H1 (cell line): Measurements from ENCODE around the gene OAT. TPM values are rescaled to one million over a fixed set of nuclear protein-coding genes. Genes with fewer than 3 reads are reported as not detected.

Experiments
- CHD1 ChIP-seq: IDR thresholded peaks from 2 replicates; pipeline ENCODE4 v1.6.1; 2012; ENCODE audit warnings: low read depth, low read length, improper control_type of control experiment
- EGR1 ChIP-seq: IDR thresholded peaks from 2 replicates; pipeline ENCODE4 v1.6.1; 2011; ENCODE audit warnings: low read depth, low read length, borderline replicate concordance
- EZH2 ChIP-seq: fragments of 200-600 bp; sonication (generic); IDR thresholded peaks from 2 replicates; pipeline ENCODE4 v1.7.1; 2012; ENCODE audit warnings: low read depth, mild to moderate bottlenecking, moderate library complexity, low read length, inconsistent platforms; ENCODE audit not compliant: severe bottlenecking
- NRF1 ChIP-seq: IDR thresholded peaks from 2 replicates; pipeline ENCODE4 v1.6.1; 2011; ENCODE audit warnings: mild to moderate bottlenecking, low read depth, low read length, improper control_type of control experiment
- polyA plus RNA-seq, 7 experiments: library from polyadenylated mRNA; depleted of rRNA in 3 of 7; stranded (reverse) in 5 of 7; unstranded in 2 of 7; fragments of >200 nt in 5 of 7; fragments of 200-250 nt in 2 of 7; gene quantifications; 1 replicate in 5 of 7; 2 replicates in 1 of 7; 4 replicates in 1 of 7; pipeline versions ENCODE4 v1.2.1 to v1.2.3, GENCODE V29; 2011 to 2013; ENCODE audit warnings: missing spikeins in 2 of 7, mixed read lengths in 2 of 7
- total RNA-seq: library from RNA; stranded (reverse); fragmentation: NEBNext Ultra II Directional; extraction: Animal tissue kit (Norgen Biotek cat#: 25700); gene quantifications from 2 replicates; pipeline ENCODE4 v1.2.1, GENCODE V29; 2021

OAT gene
- total and polyA plus RNA-seq, 2 of the 8 experiments (the other 6 are each of a cell fraction or from before 2014, with no cell fraction given): 67.8 to 121 TPM

DNA sequence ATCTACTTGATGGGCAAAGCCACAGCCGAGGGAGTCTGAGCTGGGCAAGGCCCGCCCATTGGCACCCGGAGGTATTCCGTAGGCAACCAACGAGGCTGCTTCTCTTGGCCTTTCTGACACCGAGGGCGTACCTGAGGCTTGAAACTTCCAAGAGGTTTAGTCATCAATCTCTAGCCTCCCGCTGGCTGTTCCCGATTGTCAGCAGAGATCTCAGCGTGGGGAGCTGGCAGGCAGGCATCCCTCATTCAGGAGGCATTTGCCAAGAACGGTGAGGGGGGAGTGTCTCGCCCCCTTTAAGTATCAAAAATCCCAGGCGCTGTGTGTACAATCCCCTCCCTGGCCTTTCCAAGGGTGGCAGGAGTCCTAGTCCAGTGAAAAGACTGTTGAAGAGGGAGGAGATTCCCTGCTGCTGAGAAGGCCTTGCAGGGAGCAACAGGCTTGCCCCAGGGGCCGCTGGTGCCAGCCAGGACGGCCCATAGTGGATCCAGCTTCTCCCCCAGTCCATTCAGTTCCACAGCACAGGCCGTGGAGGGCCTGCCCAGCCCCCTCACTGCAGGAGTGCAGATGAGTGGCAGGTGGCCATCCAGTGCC lies 39.7 kb downstream of the OAT start (continued):
- TF ChIP-seq CHD1: no peak
- no peak for TF ChIP-seq EGR1
- TF ChIP-seq NRF1: no peak
- TF ChIP-seq EZH2: no peak
- TF ChIP-seq, all 59 proteins: peak for 0
